CD4-positive, alpha-beta T cell treated with Interleukin-15 for 4 hours (primary cell): Measurements from ENCODE around the gene MIER1.

Experiments used
- DNase-seq: peaks from one replicate; pipeline ENCODE4 v3.0.0-alpha.2; 2020; ENCODE audit warnings: low spot score

Gene MIER1

DNA sequence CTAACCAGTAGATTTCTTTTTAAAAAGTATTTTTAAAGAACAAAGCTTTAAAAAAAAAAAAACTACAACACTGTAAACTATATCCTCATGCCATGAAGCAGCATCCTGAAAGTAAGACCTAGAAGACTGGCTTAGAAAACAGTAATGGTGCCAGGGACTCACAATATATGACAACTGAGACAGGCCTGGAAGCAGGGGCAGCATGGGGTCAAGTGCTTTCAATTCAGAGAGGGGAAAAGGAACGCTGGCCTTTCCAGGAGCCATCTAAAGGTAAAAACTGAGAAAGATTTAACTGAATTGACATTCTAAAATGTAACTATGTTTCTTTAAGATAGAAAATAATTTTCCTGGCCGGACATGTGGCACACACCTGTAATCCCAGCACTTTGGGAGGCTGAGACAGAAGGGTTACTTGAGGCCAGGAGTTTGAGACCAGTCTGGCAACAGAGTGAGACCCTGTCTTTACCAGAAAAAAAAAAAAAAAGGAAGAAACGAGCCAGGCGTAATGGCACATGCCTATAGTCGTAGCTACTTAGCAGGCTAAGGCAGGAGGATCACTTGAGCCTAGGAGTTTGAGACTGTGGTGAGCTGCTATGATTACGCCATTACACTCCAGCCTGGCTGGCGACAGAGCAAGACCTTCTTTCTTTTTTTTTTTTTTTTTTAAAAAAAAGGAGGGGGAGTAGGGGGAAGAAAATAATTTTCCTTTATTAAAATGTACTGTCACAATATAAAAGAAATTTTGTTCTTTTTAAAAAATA is 75.0 kb downstream of the MIER1 start:
- no peak for DNase-seq

DNA sequence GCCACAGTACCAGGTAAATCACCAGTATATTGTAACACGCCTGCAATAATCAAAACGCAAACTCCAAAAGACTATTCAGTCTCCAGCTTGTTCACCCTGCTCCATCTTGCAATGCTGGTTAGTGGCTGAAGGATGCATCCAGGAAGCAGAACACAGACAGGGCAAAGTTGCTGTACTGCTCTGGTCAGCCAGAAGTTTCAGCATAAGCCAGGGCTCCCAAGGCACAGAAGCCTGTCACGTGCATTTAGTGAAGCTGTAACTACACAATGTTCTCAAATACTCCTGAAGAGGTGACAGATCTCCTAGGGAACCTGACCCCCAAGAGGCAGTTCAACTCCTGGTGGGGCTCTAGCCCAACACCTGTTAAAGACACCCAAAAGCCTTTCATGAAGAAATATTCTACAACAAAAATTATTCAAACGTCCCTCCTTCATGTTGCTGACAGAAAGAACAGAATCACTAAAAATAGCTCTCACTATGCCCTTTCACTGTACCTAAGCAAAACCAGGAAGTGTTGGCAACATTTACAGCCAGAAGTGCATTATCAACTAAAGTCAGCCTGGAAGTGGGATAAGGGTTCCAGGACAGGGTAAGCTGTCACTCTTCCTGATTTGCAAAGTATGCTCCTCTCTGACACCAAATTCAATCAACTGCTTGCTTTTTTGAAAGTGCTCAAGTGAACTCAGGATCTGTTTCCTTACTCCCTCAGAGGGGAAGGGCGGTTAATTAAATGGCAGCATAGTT is 77.1 kb downstream of the MIER1 start:
- DNase-seq: no peak

DNA sequence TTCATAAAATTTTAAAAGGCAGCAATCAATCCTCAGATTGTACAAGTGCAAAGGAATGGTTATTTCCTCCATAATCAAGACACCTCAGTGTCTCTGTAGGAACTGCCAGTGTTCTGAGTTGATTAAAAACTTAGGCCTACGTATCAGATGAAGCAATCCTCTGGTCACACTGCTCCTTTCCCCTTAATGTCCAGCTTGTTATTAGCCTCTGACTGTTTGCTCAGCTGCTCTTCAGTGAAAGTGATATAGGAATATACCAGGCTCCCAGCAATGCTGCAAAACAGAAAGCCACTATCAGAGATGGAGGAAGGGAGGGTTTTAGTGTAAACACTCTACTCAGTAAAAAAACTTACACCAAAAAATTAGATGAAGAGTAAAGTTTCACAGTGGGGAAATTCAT is 79.4 kb downstream of the MIER1 start:
- DNase-seq: no peak

DNA sequence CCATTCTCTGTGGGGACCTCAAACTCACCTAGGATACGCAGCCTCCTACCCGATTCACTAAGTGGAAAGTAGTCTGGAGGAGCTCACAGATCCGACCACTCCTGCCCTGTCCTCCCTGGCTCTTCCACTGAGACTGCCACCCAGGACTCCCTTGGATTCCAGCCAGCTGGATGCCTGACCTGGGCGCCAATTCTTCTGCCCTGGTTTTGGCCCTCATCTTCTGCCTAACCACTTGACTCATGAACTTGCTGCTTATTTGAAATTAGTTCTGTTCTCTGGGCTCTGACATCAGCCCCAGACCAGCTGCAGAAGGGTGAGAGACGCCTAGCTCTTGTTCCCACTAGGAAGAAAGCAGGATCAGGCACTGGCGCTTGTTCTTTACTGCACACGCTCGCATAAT is 80.3 kb downstream of the MIER1 start:
- DNase-seq: no peak

DNA sequence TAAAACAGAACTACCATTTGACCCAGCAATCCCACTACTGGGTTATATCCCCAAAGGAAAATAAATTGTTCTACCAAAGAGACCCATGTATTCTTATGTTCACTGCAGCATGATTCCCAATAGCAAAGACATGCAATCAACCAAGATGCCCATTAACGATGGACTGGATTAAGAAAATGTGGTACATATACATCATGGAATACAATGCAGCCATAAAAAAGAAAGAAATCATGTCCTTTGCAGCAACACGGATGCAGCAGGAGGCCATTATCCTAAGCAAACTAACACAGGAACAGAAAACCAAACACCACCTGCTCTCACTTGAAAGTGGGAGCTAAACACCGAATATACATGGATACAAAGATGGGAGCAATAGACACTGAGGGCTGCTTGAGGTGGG is 85.0 kb downstream of the MIER1 start:
- no peak for DNase-seq

DNA sequence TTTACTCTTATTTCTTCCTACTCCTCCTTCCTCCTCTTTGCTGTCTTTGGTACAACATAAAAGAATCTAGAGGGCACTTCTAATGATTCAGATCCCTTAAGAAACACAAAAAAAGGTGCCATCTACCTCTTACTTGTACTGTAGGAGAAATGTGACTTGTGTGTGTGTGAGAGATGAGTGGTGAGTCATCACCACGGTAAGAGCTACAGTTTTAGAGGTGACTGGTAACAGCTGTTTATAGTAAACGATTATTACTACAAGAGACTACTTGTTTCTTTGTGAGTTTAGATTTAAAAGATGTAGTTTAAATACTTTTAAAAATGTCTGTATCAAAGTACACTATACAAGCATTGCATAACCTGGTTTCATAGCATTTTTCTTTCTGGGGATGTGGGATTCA is 88.8 kb downstream of the MIER1 start:
- DNase-seq: no peak

DNA sequence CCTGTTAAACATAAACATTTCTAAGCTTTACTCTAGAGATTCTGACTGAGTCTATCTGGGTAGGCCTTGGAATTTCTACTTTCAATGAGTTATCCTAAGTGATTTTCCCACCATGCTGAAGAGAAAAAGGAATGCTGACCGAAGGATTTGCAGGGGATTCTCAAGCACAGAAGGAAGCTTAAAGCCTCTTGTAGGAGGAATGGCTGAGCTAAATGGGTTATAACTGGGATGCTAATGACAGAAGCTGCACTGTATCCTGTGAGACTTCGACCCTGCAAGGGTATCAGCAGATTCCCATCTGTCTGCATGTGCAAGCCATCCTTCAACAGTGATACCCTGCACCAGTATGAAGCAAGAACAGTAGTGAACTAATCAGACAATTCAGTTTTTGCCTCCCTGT is 93.8 kb downstream of the MIER1 start:
- DNase-seq: no peak

DNA sequence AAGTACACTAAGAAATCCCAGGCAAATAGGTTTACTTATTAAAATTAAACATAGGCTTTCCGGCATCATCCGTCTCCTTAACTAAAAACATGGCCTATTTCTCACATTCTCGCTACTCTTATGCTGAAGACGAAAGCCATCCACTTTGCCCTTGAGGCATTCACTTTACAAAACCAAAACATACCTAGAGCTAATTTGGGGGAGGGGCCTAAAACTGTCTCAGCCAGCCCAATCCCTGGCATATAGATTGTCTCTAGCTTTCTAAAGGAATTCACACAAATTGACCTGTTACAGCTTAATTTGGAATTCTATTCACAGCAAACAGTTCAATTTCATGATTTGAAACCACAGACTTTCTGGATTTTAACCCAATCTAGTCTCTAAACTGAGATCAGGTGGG is 94.3 kb downstream of the MIER1 start:
- DNase-seq: no peak

DNA sequence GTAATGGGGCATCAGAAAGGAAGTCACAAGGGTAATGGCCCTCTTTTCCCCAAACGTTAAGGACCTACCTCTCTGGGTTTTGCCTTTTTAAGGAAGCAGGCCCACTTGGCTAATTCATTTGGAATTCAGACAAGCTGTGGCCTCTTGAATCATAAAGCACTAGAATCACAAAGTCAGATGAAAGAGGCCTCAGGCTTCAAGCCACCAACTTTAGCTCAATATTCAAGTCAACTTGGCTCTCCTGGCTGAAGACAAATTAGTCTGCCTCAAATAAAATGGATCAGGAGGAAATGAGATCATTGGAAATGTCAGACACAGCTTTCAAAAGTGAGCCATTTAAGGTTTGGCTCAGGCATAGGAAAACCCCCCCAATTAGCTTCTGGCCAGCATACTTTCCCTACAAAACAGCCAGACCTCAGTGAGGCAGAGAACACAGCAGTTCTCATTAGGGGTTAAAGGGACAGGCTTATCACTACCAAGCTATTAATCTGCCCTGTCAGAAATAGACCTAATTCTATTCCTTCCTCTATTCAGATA is 94.9 kb downstream of the MIER1 start:
- no peak for DNase-seq

DNA sequence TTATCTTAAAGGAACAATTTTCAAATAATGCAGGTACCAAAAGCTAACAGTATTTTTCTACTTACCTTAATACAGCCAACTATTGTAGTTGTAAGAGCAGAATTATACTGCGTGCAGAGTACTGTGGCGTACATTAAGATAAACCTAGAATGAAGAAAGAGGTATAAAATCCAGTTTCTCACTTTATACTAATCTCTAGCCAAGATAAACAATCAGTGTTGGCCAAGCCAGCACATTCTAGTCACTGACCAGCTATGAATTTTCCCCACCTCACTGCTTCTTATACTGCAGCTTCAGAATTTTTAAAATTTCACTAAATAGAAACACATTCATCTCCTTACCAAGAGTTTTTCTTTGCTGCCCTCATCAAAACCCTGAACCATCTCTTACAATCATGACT is 95.5 kb downstream of the MIER1 start:
- DNase-seq: no peak

DNA sequence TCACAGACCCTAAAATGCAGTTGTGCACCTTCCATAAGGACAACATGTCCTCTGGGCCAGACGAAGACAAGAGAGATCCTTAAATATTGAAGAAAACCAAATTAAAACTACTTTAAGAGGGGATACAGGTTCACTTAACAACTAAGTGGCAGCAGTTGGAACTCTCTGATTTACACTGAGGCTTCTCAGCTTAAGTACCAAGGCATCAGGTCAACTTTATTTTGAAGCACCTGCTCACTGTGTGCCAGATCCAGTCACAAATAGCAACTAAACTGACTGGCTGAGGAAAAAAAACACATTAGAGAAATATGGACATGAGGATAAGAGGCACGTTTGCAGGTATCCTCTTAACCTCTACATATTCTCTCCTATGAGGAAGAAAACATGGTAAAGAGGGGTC is 96.0 kb downstream of the MIER1 start:
- DNase-seq: no peak

DNA sequence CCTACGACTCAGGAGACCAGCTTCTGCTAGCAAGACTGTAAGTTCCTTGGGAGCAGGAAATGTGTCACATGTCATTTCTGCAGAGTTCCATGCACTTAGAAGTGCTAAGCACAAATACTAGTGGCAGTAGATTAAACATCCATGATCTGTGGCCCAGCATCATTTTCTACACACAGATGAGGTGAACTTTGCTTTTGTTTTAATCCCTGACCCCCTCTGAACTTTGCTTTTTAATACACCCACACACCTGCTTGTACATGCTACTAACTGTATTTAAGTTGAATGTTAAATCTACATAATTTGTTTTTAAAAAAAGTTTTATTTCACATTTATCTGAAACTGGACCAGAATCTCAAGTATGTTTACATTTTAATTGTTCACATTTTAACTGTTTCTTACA is 104.7 kb downstream of the MIER1 start:
- no peak for DNase-seq

DNA sequence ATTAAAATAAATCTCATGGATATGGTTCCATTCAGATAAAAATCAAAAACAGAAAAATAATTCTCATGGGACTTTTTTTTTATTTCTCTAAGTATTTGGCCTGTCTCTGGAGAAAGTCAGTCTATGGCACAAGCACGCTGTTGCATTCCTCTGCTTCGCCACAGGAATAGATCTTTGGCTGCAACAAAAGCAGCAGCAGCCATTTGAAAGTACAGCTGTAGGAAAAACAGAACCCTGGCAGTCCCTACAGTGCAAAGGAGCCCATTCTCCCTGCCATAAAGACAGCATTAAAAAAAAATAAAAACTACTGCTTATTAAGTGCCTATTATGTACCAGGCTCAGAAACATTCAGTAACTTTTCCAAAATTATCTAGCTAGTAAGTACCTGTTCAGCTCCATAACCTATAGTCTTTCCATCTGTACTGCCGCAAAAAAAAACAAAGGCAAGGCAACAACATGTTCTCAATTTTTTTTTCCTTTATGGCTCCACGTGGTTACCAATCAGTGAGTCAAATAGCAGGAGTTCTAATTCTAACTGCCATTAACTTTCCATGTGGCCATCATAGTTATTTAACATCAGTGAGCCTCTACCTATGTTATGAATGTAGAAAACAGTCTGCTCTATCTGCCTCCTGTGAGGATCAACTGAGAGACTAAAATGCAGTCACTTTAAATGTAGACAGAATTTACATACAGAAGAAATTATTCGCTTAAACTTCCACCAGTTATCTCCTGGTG is 106.5 kb downstream of the MIER1 start:
- no peak for DNase-seq

DNA sequence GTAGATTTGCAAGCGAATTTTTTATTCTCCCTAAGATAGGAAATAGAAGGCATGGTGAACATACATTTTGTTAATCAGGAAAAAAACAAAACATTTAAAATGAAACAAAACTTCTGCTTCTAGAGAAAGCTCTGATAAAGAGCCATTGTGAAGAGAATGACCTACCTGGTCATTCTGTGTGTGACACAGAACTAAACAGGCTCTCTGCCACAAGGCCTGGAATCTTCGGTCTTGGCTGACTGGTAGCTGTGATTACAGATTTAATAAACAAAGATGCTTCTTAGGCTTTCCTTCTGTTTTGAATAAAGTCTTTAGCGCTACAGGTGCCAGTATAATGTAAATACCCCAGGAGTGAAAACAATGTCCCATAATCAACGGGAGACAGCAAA is 107.1 kb downstream of the MIER1 start:
- no peak for DNase-seq
